GM12875 (cell line): ENCODE results near the gene DIRAS1.
"Not testable (repeated sequence)": the region's sequence is repeated elsewhere in the genome, so short reads cannot be mapped to it uniquely, and the experiment has no call there.

Source experiments
- H3K4me3 ChIP-seq: one replicate; pipeline ENCODE4 v1.5.1; 2011; ENCODE audit warnings: low read depth, low read length, control low read depth
- CTCF ChIP-seq: IDR thresholded peaks from 2 replicates; pipeline ENCODE4 v1.5.1; 2011; ENCODE audit warnings: low read depth, mild to moderate bottlenecking, control low read depth, inconsistent platforms, low read length, moderate library complexity, borderline replicate concordance; ENCODE audit not compliant: insufficient read depth

Gene DIRAS1

GRCh38 chr19:2668175-2668763, 52.9 kb downstream of the DIRAS1 start:
- no peak overlapping the region for H3K4me3 ChIP-seq
- TF ChIP-seq CTCF: no peak

- H3K4me3 ChIP-seq: not testable (repeated sequence)
Measured at GRCh38 chr19:2667349-2667748, 53.8 kb downstream of the DIRAS1 start.

GRCh38 chr19:2666344-2666994, 54.7 kb downstream of the DIRAS1 start:
- H3K4me3 ChIP-seq: no peak overlapping the region
- TF ChIP-seq CTCF: no peak

GRCh38 chr19:2665103-2665502, 56.1 kb downstream of the DIRAS1 start:
- no peak for TF ChIP-seq CTCF
- H3K4me3 ChIP-seq: no peak overlapping the region
